Tibial nerve (tissue), 3 donors: ENCODE results near the gene LPXN.

Source experiments
- CTCF ChIP-seq, 5 experiments: fragments of 200-600 bp in 3 of 5; fragments of 450-650 bp in 2 of 5; sonication (generic) in 3 of 5; IDR thresholded peaks; one replicate each; pipeline ENCODE4 v1.5.1; 2016 to 2019; ENCODE audit warnings: antibody characterized with exemption in 5 of 5, mild to moderate bottlenecking in 3 of 5, moderate library complexity in 2 of 5
- POLR2A ChIP-seq, 2 donors: fragments of 450-650 bp; IDR thresholded peaks; one replicate each; pipeline ENCODE4 v1.6.1; 2017; ENCODE audit warnings: antibody characterized with exemption in 2 of 2, mild to moderate bottlenecking in 2 of 2, moderate library complexity in 2 of 2

- TF ChIP-seq POLR2A (IDR thresholded peaks at IDR 0.05) (no peak), CTCF (IDR thresholded peaks at IDR 0.05) (no peak)
Measured at GRCh38 chr11:58506935-58507334, 68.7 kb downstream of the LPXN start.
